ENCODE data around the gene BIRC2. TPM values are rescaled to one million over a fixed set of nuclear protein-coding genes. Genes with fewer than 3 reads are reported as not detected.

BIRC2 gene
- total and polyA plus RNA-seq, 10 donors: 24.0 to 101 (median 46.6) TPM

- no peaks in the 10 kb centered on the region for H3K27me3 ChIP-seq (replicated peaks in 1 of 7)
- no peak overlapping the region for H3K4me3 ChIP-seq
- peak; percentile 67 for DNase-seq
Observed at GRCh38 chr11:102309621-102310541, 37.1 kb upstream of the BIRC2 start.

GRCh38 chr11:102312667-102313066 is 34.3 kb upstream of the BIRC2 start:
- DNase-seq: no peak
- no peaks in the 10 kb centered on the region for H3K27me3 ChIP-seq (replicated peaks in 1 of 7)
- intact Hi-C loops (cut with DNase I; ENCODE audit: low total_unique reads): no loop called here
- WGBS, 5 donors: 32 to 53% (median 44%) methylated on average over 2 of the region's 2 CpGs
- H3K4me1 ChIP-seq: peaks cover 36 to 76% (median 55%) of the 10 kb centered on the region in 6 donors
- no peak for TF ChIP-seq CTCF (IDR thresholded peaks at IDR 0.05 in 8 of 11, conservative IDR thresholded peaks at IDR 0.05 in 3 of 11)
- H3K9me3 ChIP-seq: no peaks in the 10 kb centered on the region
- H3K36me3 ChIP-seq: no peaks in the 10 kb centered on the region
- peak overlapping the region; percentile 77 to 95 (median 89) for H3K27ac ChIP-seq
- peak overlapping the region in 2 of 8 donors; percentile 9 to 25 for H3K4me3 ChIP-seq

More at GRCh38 chr11:102309621-102310541, 37.1 kb upstream of the BIRC2 start:
- Histone ChIP-seq H3K27ac (no peak overlapping the region), H3K4me1 (peaks cover 40 to 79% (median 61%) of the 10 kb centered on the region in 6 donors), H3K36me3 (no peaks in the 10 kb centered on the region), H3K9me3 (no peaks in the 10 kb centered on the region)
- TF ChIP-seq CTCF (IDR thresholded peaks at IDR 0.05 in 8 of 11, conservative IDR thresholded peaks at IDR 0.05 in 3 of 11): peak in 1 of 11 experiments; percentile 19
- no peak for TF ChIP-seq POLR2AphosphoS5 (IDR thresholded peaks at IDR 0.05)
- TF ChIP-seq POLR2A (IDR thresholded peaks at IDR 0.05): no peak
- 92 to 95% (median 94%) methylated on average over 25 of the region's 25 CpGs for WGBS, 5 donors
- intact Hi-C loops (cut with DNase I; ENCODE audit: low total_unique reads): no loop called here

- TF ChIP-seq POLR2AphosphoS5 (IDR thresholded peaks at IDR 0.05): no peak
- no peak for TF ChIP-seq CTCF (IDR thresholded peaks at IDR 0.05 in 8 of 11, conservative IDR thresholded peaks at IDR 0.05 in 3 of 11)
- TF ChIP-seq POLR2A (IDR thresholded peaks at IDR 0.05): no peak
- Histone ChIP-seq H3K9me3 (no peaks in the 10 kb centered on the region), H3K4me1 (peaks cover 35 to 76% (median 54%) of the 10 kb centered on the region in 6 donors), H3K27me3 (replicated peaks in 1 of 7) (no peaks in the 10 kb centered on the region), H3K27ac (peak overlapping the region; percentile 77 to 95 (median 89)), H3K36me3 (no peaks in the 10 kb centered on the region), H3K4me3 (peak overlapping the region in 2 of 8 donors; percentile 9 to 25)
- intact Hi-C loops (cut with DNase I; ENCODE audit: low total_unique reads): no loop called here
- no peak for DNase-seq
- WGBS, 5 donors: 43 to 58% (median 48%) methylated on average over 4 of the region's 4 CpGs
Observed at GRCh38 chr11:102313238-102313940, 33.6 kb upstream of the BIRC2 start.

- H3K36me3 ChIP-seq: no peaks in the 10 kb centered on the region
- DNase-seq: no peak
- 73 to 89% (median 77%) methylated on average over 2 of the region's 2 CpGs for WGBS, 5 donors
- H3K4me1 ChIP-seq: peaks cover 35 to 86% (median 63%) of the 10 kb centered on the region in 6 donors
- H3K4me3 ChIP-seq: no peak overlapping the region
- intact Hi-C loops (cut with DNase I; ENCODE audit: low total_unique reads): no loop called here
- H3K9me3 ChIP-seq: no peaks in the 10 kb centered on the region
- H3K27ac ChIP-seq: peak overlapping the region; percentile 77 to 95 (median 89)
- no peaks in the 10 kb centered on the region for H3K27me3 ChIP-seq (replicated peaks in 1 of 7)
- TF ChIP-seq CTCF (IDR thresholded peaks at IDR 0.05 in 8 of 11, conservative IDR thresholded peaks at IDR 0.05 in 3 of 11) (no peak), POLR2AphosphoS5 (IDR thresholded peaks at IDR 0.05) (no peak), POLR2A (IDR thresholded peaks at IDR 0.05) (no peak)
Observed at GRCh38 chr11:102314784-102315183, 32.2 kb upstream of the BIRC2 start.

All from spleen (tissue), 11 donors.